GOT3 (cell line): ENCODE data around the gene UBAC1.
"Not testable (repeated sequence)": the region's sequence is repeated elsewhere in the genome, so short reads cannot be mapped to it uniquely, and the experiment has no call there.

Experiments
- DNase-seq: peaks from one replicate; lab custom pipeline; 2025; ENCODE audit warnings: mixed read lengths; lab: John Stamatoyannopoulos, UW

The UBAC1 gene

DNA sequence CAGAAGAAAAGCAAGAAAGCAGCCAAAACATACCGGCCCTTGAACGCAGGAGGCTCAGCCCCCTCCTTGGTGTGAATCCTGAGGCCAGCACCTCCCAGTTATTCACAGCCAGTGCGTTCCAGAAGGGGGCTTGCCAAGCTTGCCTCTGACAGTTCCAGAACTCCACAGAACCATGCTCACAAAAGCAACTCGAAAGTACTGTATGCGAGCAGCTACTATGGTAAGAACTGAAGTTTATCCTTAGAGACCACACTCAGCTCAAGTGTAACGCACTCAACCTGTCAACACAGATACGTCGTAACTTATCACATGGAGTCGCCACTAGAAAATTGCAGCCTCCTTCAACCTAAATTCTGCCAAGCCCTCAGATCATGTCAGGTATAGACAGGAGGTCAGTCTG lies 1.4 kb downstream of the UBAC1 start:
- DNase-seq, result no peak

DNA sequence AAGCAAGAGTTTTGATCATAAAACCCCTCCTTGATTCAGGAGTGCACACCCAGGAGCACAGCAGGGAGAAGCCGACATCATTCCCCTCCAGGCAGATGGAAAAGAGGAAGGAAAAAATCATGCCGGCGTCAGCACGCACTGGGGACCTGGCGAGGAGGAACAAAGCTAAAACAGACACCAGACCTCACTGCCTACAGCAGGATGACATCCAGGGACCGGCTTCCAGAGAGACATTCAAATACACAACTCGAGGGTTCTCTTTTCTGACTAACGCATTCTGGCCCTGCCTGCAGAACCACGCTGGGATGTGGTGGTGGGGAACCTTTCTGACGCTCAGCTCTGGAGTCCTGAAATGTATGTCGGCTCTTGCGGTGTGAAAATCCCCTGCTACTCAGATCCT lies 2.7 kb downstream of the UBAC1 start:
- DNase-seq, result no peak

DNA sequence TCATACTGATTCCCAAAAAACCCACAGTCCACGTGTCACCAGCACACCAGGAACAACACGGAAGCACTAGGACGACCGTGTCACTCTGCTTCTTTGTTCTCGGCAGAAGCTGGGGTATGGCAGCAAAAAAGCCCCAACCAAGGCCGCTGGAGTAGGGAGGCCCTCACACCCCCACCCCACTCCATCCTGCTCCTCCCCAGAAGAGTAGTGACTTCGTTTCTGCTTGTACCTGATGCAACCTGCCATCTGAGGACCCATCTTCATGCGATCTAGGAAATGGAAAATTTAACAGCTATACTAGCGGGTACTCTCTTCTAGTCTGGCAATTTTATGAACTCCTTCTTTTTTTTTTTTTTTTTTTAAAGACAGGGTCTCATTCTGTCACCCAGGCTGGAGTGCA lies 3.7 kb downstream of the UBAC1 start:
- no peak for DNase-seq

DNA sequence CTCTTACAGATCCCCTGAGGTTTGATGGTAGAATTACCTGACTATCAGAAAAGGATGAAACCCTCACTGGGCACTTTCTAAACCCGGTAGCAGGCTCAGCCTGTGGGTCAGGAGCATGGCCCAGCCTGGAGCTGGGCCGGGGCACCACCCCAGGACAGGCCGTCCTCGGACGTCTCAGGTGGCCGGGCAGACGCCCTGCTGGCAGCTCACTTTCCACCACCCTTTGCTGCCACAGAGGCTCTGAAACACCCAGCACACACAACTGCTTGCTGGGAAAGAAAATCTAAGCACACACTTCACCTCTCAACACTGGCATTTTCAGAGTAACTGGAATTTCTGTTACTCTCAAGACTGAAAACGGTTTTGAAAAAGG lies 4.4 kb downstream of the UBAC1 start:
- DNase-seq, result no peak

DNA sequence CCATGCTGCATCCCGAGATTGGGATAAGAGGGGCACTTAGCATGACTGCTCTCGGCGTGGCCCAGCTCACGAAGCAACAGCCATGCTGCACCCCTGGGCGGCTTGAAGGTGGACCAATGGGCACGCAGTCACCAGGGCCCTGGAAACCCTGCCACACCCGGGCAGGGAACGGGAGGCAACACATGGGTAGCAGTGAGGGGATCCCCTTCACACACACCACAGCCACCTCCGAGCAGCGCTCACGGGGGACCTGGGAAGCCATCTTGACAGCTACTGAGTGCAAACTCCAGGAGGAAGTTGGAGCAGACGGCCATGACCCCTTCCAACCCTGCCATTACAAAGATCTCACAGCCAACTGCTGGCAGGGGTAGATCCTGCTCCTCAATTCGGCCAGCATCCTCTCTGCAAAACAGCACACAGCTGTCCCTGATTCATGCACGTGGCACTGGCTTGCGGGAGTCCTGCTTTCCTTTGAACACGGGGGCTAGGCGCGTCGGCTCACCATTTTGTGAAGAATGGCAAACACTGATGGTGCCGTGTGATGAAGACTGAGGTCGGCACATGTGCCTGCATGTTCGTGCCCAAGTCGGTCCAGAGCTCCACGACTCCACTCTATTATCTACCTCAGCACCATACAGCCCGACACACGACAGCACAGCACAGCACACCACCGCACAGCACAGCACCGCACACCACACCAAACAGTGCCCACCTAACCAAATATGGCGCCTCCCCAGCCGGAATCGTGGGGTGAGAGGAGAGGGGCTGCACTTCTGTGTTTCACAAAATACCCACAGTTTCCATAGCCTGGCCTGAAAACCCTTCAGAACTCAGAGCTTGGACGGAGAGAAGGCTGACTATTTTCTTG lies 5.0 kb downstream of the UBAC1 start:
- no peak for DNase-seq

DNA sequence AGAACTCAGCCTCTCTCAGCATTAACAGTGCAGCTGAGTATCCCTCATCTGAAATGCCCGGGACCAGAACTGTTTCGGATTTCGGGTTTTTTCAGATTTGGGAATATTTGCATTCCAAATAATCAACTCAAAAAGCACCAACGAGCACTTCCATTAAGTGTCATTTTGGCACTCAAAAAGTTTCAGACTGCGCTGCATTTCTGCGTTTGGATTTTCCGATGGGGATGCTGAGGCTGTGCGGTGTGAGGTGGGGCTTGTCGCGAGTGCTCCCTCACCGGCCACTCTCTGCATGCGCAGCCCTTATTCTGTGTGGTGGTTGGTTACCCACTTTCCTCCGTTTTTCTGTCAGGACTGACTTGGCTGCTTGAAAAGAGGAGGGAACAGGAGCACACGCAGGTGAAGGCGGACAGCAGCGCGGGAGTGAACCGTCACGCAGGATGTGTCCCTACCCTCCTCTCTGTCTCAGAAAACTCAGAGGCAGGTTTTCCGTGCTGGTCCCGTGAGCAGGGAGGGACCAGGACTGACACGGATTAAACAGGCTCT lies 8.4 kb downstream of the UBAC1 start:
- DNase-seq, result no peak

DNA sequence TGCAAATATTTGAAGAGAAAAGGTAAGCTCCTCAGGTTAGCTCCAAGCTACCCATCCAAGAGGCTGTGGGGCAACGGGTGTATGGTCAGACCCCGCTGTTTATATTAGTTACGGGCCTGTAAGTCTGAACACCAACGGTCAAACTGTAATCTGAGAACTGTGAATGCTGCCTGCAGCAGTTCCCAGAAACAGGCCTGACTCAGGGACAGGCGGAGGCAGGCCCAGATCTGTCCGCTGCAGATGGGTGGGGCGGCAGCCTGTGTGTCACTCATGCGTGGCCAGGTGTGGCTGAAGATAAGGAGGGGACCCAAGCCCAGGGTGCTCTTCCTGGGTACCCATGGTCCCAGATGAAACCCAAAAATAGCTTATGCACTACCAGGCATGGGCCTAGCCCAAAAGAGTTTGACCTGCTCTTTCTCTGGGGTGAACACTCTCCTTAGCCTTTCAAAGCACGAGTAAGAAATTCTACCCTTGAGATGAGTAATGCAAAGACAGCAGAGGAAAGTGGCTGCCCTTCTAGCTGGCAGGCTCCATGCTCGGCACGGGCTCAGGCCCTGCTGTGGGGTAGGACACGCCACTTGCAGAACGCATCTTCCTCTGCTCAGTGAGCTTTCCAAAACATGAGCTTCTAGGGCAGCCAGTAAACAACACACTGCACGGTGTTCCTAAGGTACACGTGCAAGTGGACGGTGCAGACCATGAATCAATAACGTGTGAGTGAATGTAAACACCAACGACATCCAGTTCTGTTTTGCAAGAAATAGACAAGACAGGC lies 9.1 kb downstream of the UBAC1 start:
- DNase-seq, result no peak

DNA sequence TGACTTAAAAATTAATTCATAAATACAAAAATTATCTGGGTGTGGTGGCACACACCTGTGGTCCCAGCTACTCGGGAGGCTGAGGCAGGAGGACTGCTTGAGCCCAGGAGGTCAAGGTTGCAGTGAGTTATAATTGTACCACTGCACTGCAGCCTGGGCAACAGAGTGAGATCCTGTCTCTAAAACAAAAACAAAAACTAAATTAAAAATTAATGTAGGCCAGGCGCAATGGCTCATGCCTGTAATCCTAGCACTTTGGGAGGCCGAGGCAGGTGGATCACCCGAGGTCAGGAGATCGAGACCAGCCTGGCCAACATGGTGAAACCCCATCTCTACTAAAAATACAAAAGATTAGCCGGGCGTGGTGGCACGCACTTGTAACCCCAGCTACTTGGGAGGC lies 9.9 kb downstream of the UBAC1 start:
- DNase-seq, result not testable (repeated sequence)

DNA sequence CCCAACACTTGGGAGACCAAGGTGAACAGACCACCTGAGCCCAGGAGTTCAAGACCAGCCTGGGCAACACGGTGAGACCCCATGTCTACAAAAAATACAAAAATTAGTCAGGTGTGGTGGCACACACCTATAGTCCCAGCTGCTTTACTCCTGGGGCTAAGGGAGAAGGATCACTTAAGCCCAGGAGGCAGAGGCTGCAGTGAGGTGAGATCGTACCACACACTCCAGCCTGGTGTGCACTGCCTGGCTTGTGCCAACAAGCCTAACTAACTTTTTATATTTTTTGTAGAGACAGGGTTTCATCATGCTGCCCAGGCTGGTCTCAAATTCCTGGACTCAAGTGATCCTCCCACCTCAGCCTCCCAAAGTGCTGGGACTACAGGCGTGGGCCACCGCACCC lies 10.3 kb downstream of the UBAC1 start:
- DNase-seq, result not testable (repeated sequence)

DNA sequence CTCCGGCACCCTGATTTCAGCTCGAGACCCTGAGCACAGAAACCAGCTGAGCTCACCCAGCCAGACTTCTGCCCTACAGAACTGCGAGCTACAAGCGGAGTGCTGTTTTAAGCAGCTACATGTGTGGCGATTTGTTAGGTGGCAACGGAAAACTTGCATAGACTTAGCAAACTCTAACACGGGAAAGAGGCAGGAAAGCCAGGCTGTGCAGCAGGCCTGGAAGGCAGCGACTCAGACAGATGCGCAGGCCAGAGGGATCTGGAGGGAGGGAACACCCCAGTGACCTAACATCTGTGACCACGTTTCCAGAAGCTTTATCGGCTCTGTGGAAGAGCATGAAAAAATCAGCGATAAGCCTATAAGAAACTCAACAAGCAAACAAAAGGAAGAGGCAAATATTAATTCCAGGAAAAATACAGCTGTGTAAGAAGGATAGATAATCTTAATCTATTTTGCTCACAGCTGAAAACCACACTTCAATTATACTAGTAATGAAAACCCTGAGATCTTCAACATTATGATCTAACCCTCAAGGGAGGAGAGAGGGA lies 11.0 kb downstream of the UBAC1 start:
- no peak for DNase-seq

DNA sequence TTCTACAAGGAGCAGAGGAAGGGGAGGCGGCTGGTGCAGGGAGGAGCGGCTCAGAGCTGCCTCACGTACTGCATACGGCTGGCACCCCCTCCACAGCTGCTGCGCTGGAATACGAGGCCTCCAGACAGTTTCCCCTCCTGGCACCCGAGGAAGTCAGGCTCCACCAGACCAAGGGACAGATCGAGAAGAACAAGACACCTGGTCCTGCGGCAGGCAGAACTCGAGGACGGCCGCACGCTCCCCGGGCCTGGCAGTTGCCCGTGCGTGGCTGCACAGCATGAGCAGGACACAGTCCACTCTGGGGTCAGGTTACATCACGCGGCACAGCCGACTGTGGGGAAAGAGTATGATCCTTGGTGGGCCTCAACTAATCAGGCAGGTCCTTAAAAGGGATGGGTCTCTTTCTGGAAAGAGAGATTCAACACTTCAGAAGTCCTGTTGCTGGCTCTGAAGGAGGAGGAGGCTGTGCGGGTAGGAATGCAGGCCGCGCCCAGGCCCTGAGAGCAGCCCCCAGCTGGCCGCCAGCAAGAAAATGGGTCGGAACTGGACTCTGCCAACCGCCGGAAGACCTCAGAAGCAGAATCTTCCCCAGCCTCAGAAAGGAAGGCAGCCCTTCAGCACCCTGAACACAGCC lies 11.6 kb downstream of the UBAC1 start:
- no peak for DNase-seq

DNA sequence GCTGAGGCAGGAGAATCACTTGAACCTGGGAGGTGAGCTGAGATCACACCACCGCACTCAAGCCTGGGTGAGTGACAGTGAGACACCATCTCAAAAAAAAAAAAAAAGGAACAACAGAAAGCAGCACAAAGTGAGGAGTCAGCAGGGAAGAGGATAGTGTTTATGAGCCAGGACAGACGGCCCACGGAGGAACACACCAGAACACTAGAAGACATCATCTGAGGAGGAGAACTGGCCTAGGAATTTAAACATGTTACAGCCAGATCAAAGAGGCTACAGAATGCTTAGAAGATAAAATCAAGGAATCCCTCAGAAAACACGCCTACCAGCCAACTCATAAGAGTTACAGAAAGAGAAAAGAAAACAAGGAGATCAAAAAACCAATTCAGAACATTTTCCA lies 12.2 kb downstream of the UBAC1 start:
- DNase-seq, result no peak

DNA sequence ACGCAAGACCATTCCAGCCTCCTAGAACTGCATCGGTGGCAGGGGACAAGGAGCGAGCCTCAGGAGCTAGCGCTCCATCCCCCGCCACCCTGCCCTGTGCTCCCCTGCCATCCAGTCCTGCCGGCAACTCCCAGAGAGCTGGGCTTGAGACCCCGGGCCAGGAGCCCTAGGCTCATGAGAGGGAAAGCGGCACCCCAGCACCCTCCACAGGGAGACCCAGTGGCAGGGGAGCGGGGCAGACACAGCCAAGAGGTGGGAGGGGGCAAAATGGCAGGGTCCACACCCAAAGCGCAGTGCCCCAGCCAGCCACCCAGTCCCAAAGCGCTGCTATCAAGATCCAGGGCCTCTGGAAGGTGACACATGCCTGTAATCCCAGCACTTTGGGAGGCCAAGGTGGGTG lies 12.7 kb downstream of the UBAC1 start:
- no peak for DNase-seq

DNA sequence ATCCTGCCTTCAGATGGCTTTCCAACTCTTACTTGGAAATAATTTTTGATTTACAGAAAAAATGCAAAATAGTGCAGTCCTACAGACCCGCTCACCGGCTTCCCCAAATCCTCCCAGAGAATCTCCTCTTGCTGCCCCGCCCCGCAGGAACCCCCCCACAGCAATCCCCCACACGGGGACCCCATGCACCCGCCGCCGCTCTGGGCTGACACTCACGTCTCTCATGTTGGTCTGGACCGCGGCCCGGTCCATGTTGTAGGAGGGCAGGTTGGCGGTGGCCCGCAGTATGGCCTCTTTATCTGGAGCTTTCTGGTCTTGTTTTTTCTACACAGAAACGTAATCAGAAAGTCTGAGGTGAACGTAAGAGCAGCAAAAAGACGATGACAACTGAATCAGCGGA lies 13.6 kb downstream of the UBAC1 start:
- no peak for DNase-seq

DNA sequence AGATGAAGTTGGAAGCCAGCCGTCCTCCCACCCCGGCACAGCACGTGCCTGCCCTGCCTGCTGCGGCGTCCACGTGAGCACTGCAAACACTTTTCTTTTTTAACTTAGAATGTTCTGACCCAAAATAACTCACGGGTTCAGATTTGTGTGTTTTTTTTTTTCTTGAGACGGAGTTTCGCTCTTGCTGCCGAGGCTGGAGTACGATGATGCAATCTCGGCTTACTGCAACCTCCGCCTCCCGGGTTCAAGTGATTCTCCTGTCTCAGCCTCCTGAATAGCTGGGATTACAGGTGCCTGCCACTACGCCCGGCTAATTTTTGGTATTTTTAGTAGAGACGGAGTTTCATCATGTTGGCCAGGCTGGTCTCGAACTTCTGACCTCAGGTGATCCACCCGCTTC lies 14.1 kb downstream of the UBAC1 start:
- not testable (repeated sequence) for DNase-seq

DNA sequence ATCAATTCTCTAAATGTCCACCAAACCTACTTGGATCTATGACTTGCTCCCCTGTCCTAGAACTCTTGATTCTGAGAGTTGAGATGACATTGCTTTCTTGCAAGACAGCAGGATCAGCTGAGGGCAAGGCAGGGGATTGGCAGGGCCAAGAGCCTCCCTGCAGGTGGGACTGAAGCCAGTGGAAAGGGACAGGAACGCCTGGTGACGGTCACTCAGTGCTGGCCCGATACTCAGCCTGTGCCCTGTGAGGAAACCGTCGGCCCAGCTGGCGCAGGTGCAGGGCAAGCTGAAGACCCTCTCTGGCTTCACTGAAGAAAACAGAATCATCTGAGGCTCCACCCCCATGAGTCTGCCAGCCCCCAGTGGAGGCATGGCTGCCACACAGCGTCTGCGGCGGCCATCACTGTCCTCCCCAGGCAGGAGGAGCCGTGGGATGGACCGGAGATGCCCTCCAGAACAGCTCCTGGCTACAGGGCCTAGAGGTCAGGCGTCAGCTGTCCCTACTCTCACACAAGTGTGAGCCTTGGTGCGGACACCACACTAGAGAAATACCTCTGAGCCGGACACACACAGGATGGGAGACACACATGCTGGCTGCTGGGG lies 14.7 kb downstream of the UBAC1 start:
- no peak for DNase-seq

DNA sequence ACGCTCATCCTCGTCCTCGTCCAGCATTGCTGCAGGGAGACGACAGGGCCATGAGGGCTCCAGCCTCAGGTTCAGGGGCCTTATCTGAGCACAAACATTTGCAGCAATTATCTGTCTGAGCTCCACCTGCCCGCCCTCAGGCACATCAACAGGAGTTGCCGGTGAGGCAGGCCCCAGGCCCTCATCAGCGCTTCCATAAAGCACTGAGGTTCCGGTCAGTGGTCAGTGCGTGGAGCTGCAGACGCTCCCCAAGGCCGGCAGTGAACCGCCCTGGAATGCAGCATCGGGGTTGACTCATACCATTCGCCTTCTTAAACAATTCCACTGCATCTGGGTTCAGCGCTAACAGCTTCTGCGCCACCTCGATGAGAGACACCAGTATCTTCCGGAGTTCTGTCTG lies 15.2 kb downstream of the UBAC1 start:
- DNase-seq, result no peak

DNA sequence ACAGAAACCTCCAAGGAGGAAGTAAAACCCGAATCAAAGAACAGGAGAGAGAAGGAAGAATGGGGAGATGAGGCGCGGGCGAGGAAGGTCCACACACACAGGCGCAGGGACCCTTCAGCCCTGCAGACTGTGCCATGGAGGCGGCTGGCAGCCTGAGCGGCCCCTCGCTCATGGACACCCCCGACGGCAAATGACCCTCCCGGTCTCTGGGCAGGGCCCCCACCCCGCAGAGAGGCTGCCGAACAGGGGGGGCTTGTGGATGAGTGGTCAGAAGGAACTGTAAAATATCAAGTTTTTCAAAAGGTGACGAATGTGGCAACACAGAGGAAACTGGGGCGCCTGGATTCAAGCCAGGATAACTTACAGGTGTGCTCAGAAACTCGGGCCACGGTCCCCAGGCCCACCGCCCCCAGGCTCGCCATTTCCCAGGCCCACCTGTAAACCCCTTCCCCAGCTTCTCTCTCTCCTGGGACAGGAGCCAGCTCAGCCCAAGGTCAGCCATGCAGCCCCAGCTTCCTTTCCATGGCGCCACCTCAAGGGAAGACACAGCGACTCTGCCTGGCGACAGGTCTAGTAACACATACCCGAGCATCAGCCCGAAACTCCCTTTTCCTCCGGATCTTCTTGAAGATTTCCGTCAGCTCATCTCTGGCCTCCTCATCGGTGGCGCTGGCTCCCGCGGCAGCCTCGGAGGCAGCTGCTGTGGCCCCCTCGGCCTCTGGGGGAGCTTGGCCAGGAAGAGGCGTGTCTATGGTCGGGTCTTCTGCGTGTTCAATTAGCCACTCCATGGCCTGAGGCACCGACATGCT lies 16.5 kb downstream of the UBAC1 start:
- no peak for DNase-seq

DNA sequence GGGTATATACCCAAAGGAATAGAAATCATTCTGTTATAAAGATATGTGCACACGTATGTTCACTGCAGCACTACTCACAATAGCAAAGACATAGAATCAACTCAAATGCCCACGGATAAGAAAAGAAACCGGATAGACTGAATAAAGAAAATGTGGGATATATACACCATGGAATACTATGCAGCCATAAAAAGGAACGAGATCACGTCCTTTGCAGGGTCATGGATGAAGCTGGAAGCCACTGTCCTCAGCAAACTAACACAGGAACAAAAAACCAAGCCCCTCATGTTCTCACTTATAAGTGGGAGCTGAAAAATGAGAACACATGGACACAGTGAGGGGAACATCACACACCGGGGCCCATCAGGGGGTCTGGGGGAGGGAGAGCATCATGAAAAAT lies 17.6 kb downstream of the UBAC1 start:
- DNase-seq, result not testable (repeated sequence)

DNA sequence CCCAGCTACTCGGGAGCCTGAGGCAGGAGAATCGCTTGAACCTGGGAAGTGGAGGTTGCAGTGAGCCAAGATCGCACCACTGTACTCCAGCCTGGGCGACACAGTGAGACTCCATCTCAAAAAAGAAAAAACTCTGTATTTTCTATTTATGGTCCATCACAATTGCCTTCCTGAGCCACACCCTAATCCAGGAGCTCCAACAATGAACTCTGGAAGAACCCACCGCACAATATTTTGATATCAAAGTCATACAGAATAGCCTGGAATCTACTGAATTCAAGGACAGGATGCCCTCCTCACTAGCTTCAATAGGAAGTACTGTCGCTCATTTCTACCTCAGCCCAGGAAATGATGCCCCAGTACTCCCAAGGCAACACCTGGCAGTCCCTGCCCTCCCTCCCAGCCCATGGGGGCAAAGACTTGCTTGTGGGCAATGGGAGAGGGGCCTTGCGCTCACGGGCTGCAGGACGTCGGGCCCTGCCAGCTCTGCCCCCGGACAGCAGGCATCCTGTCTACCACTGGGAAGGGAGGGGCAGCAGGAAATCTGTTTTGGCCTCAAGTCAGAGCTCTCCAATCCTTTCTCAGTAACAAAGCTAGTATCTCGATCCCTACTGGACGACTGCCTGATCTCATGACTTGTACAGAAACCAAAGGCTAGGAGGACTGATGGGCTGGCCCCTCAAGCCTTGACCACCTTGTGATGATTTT lies 19.7 kb downstream of the UBAC1 start:
- DNase-seq, result no peak
